Measurements from ENCODE around the gene UMOD.

The UMOD gene

DNA sequence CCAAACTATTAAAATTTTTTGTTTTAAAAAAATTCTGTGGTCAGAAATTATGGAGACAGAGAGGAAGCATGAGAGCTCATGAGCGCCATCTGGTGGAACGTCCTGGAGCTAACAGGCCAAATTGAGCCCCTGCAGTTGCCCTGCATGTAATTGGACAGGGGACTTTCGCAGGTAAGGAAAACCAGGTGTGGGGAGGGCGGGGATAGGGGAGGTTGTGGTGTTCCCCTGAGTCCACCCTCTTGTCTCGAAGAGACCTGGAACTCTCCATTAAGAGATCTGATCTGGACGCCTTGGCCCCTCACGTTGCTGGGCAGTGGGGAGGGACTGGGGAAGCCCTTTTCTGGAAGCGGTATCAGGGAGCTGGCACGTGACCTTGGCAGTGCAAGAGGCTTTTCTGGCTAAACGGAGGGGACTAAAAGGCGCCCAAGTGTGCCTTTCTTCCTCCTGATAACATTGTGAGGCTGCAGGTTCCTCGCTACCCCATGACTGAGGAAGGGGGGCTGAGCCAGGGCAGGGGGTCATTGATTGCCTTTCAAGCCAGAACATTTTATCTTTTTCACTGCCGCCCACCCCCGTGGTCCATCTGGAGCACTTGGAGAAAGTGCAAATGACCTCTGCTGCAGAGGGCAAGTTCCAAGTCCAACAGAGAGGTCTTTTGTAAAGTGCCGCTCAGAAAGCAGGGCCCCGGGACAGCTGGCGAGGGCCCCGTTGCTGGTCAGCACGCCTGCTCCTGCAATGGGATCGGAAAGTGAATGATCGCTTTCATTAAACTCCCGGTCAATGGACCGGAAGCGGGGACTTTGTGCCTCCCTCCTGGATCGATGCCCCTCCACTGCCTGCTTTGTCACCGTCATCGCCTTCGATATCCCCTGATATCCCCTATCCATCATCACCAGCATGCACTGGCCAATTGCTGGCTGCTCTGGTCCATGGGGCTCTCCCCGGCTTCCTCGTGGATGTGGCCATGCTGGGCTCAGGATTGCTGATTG lies 33.6 kb upstream of the UMOD start:
- H3K4me3 ChIP-seq (ENCODE audit: low read depth, low read length): no peak overlapping the region
- peak; percentile 86 for TF ChIP-seq CTCF (conservative IDR thresholded peaks at IDR 0.05; ENCODE audit: low read depth, low read length)
- DNase-seq (ENCODE audit: low read depth): peak; percentile 64

GRCh38 chr16:20383106-20384029 lies 30.9 kb upstream of the UMOD start:
- DNase-seq (ENCODE audit: low read depth): peak; percentile 81
- peak; percentile 88 for TF ChIP-seq CTCF (conservative IDR thresholded peaks at IDR 0.05; ENCODE audit: low read depth, low read length)
- H3K4me3 ChIP-seq (ENCODE audit: low read depth, low read length): no peak overlapping the region

GRCh38 chr16:20382202-20382948 lies 29.9 kb upstream of the UMOD start:
- TF ChIP-seq CTCF (conservative IDR thresholded peaks at IDR 0.05; ENCODE audit: low read depth, low read length): no peak
- no peak overlapping the region for H3K4me3 ChIP-seq (ENCODE audit: low read depth, low read length)
- no peak for DNase-seq (ENCODE audit: low read depth)

- TF ChIP-seq CTCF (conservative IDR thresholded peaks at IDR 0.05; ENCODE audit: low read depth, low read length): no peak
- H3K4me3 ChIP-seq (ENCODE audit: low read depth, low read length): no peak overlapping the region
- DNase-seq (ENCODE audit: low read depth): no peak
These were observed 28.3 kb upstream of the UMOD start for GRCh38 chr16:20380782-20381181.

DNA sequence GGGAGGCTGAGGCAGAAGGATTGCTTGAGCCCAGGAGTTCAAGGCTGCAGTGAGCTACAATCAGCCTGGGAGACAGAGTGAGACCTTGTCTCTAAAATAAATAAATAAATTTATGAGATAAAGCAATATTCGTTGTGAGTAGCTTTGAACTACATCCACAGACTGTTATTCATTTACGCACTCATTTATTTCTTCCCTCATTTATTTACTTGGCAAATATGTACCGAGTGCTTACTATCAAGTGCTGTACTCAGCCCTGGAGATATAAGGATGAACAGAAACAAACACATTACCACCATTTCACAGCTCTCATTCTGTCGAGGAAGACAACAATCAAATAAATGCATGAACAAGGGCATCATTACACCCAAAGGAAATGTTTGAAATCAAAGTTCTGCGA lies 24.7 kb upstream of the UMOD start:
- DNase-seq (ENCODE audit: low read depth): no peak
- TF ChIP-seq CTCF (conservative IDR thresholded peaks at IDR 0.05; ENCODE audit: low read depth, low read length): no peak
- H3K4me3 ChIP-seq (ENCODE audit: low read depth, low read length): no peak overlapping the region

- TF ChIP-seq CTCF (conservative IDR thresholded peaks at IDR 0.05; ENCODE audit: low read depth, low read length): no peak
- no peak for DNase-seq (ENCODE audit: low read depth)
- H3K4me3 ChIP-seq (ENCODE audit: low read depth, low read length): no peak overlapping the region
These were observed 20.2 kb upstream of the UMOD start for GRCh38 chr16:20372701-20373100.
